ENCODE measurements around the gene ZNF281.

ZNF281 gene

DNA sequence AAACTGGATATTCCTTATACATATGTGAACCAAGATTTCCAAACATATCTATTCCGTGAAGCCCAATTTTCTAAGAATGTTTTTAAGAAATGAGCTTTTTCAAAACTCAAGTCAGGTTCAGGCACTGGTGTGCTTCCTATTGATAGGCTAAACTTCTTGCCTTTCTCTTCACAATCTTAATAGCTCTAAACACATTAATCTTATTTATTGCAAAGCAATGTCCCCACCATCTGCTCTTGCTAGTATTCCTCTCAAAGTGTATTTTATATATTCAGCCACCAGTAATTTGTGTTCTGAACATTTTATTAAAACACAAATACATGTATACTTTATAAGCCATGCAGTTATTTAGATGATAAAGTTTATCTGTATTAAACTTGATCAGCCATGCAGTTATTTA lies 11.5 kb downstream of the ZNF281 start:
- ATAC-seq (ENCODE audit: low read depth), result no peak
- no peak for DNase-seq (ENCODE audit: low spot score)
- Histone ChIP-seq H3K36me3 (ENCODE audit: low read depth) (peaks cover 49% of the 10 kb centered on the region), H3K4me3 (ENCODE audit: severe bottlenecking) (no peak overlapping the region), H3K4me1 (ENCODE audit: insufficient read depth, poor library complexity, severe bottlenecking) (peaks cover 11% of the 10 kb centered on the region), H3K9me3 (ENCODE audit: severe bottlenecking) (no peaks in the 10 kb centered on the region), H3K27ac (ENCODE audit: poor library complexity, severe bottlenecking) (no peak overlapping the region), H3K27me3 (ENCODE audit: insufficient read depth, poor library complexity, severe bottlenecking) (no peaks in the 10 kb centered on the region)
- TF ChIP-seq, protein P1, sequence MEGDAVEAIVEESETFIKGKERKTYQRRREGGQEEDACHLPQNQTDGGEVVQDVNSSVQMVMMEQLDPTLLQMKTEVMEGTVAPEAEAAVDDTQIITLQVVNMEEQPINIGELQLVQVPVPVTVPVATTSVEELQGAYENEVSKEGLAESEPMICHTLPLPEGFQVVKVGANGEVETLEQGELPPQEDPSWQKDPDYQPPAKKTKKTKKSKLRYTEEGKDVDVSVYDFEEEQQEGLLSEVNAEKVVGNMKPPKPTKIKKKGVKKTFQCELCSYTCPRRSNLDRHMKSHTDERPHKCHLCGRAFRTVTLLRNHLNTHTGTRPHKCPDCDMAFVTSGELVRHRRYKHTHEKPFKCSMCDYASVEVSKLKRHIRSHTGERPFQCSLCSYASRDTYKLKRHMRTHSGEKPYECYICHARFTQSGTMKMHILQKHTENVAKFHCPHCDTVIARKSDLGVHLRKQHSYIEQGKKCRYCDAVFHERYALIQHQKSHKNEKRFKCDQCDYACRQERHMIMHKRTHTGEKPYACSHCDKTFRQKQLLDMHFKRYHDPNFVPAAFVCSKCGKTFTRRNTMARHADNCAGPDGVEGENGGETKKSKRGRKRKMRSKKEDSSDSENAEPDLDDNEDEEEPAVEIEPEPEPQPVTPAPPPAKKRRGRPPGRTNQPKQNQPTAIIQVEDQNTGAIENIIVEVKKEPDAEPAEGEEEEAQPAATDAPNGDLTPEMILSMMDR (IDR thresholded peaks at IDR 0.05; ENCODE audit: poor library complexity, severe bottlenecking), result no peak

DNA sequence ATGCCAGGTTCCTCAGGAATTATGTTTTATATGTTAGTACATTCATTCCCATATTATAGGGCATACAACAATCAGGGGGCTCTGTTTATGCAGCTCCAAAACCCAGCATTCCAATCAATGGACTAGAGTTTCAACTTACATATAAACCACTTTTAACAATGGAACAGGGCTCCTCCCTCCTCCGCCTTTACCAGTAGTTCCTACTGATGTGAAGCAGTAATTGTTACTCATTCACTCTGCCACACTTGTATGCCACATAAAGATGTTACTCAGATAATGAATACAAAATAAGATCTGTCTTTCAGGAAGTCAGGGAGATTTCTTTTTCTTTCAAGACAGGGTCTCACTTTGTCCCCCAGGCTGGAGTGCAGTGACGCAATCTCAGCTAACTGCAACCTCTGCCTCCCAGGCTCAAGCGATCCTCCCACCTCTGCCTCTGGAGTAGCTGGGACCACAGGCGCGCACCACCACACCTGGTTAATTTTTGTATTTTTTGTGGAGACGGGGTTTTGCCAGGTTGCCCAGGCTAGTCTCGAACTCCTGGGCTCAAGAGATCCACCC lies 17.1 kb downstream of the ZNF281 start:
- Histone ChIP-seq H3K9me3 (ENCODE audit: severe bottlenecking) (no peaks in the 10 kb centered on the region), H3K4me3 (ENCODE audit: severe bottlenecking) (no peak overlapping the region), H3K36me3 (ENCODE audit: low read depth) (no peaks in the 10 kb centered on the region), H3K27me3 (ENCODE audit: insufficient read depth, poor library complexity, severe bottlenecking) (no peaks in the 10 kb centered on the region), H3K27ac (ENCODE audit: poor library complexity, severe bottlenecking) (no peak overlapping the region), H3K4me1 (ENCODE audit: insufficient read depth, poor library complexity, severe bottlenecking) (peaks cover 8% of the 10 kb centered on the region)
- TF ChIP-seq, protein P1 (IDR thresholded peaks at IDR 0.05; ENCODE audit: poor library complexity, severe bottlenecking), result no peak
- ATAC-seq (ENCODE audit: low read depth) (no peak), DNase-seq (ENCODE audit: low spot score) (no peak)

DNA sequence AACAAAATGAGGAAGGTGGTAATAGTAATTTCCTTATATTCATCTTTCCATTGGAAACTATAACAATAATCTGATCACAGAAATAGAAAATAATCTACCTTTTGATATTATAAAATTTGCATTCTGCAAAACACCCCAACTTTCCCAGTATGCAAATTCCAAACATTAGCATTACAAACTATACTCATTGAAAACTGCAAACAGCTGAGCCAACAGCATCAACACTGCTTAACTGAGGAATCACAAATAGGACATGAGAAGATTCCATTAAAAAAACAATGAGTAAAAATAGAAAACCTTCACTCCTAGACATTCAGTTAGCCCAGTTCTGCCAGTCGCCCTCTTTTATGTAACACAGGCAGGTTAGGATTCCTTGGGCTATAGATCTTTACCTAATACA lies 18.1 kb downstream of the ZNF281 start:
- TF ChIP-seq, protein P1 (IDR thresholded peaks at IDR 0.05; ENCODE audit: poor library complexity, severe bottlenecking), result no peak
- Histone ChIP-seq H3K9me3 (ENCODE audit: severe bottlenecking) (no peaks in the 10 kb centered on the region), H3K4me1 (ENCODE audit: insufficient read depth, poor library complexity, severe bottlenecking) (peaks cover 8% of the 10 kb centered on the region), H3K27me3 (ENCODE audit: insufficient read depth, poor library complexity, severe bottlenecking) (no peaks in the 10 kb centered on the region), H3K4me3 (ENCODE audit: severe bottlenecking) (no peak overlapping the region), H3K27ac (ENCODE audit: poor library complexity, severe bottlenecking) (peak overlapping the region; percentile 4), H3K36me3 (ENCODE audit: low read depth) (no peaks in the 10 kb centered on the region)
- ATAC-seq (ENCODE audit: low read depth) (no peak), DNase-seq (ENCODE audit: low spot score) (no peak)

DNA sequence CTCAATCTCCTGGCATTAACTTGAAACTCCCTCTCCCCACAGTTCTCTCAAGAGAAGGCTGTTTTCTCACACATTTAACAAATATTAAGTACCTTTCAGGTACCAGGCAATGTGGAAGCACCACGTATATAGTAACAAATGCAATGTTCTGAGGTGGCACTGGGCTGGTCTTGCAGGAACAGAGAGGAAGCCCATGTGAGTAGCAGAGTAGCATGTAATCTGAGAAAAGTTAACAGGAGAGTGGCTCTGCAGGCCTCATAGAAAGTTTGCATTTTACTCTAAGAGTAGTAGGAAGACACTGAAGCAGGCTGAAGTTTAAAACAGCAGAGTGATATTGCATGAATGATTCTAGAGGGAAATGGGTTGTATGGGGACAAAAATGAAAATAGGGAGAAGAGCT lies 21.0 kb downstream of the ZNF281 start:
- ATAC-seq (ENCODE audit: low read depth), result no peak
- TF ChIP-seq, protein P1 (IDR thresholded peaks at IDR 0.05; ENCODE audit: poor library complexity, severe bottlenecking), result no peak
- peaks cover 8% of the 10 kb centered on the region for H3K4me1 ChIP-seq (ENCODE audit: insufficient read depth, poor library complexity, severe bottlenecking)
- H3K4me3 ChIP-seq (ENCODE audit: severe bottlenecking), result no peak overlapping the region
- H3K9me3 ChIP-seq (ENCODE audit: severe bottlenecking), result no peaks in the 10 kb centered on the region
- no peak for DNase-seq (ENCODE audit: low spot score)
- no peaks in the 10 kb centered on the region for H3K27me3 ChIP-seq (ENCODE audit: insufficient read depth, poor library complexity, severe bottlenecking)
- peak overlapping the region; percentile 19 for H3K27ac ChIP-seq (ENCODE audit: poor library complexity, severe bottlenecking)
- no peaks in the 10 kb centered on the region for H3K36me3 ChIP-seq (ENCODE audit: low read depth)

DNA sequence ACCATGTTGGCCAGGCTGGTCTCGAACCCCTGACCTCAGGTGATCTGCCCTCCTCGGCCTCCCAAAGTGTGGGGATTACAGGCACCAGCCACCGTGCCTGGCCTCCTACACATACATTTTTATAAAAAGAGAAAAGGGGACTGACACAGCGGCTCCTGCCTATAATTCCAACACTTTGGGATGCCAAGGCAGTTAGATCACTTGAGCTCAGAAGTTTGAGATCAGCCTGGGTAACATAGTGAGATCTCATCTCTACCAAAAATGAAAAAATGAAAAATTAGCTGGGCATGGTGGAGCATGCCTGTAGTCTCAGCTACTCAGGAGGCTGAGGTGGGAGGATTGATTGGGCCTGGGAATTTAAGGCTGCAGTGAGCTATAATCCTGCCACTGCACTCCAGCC lies 23.4 kb downstream of the ZNF281 start:
- no peaks in the 10 kb centered on the region for H3K9me3 ChIP-seq (ENCODE audit: severe bottlenecking)
- no peaks in the 10 kb centered on the region for H3K27me3 ChIP-seq (ENCODE audit: insufficient read depth, poor library complexity, severe bottlenecking)
- ATAC-seq (ENCODE audit: low read depth), result no peak
- TF ChIP-seq, protein P1 (IDR thresholded peaks at IDR 0.05; ENCODE audit: poor library complexity, severe bottlenecking), result no peak
- no peak for DNase-seq (ENCODE audit: low spot score)
- no peaks in the 10 kb centered on the region for H3K36me3 ChIP-seq (ENCODE audit: low read depth)
- H3K4me1 ChIP-seq (ENCODE audit: insufficient read depth, poor library complexity, severe bottlenecking), result peaks cover 28% of the 10 kb centered on the region
- no peak overlapping the region for H3K27ac ChIP-seq (ENCODE audit: poor library complexity, severe bottlenecking)
- no peak overlapping the region for H3K4me3 ChIP-seq (ENCODE audit: severe bottlenecking)
